OCI-LY7 (cell line): ENCODE measurements around the gene ACSS1.

Source experiments
- CTCF ChIP-seq: fragments of 200-600 bp; sonication (generic); conservative IDR thresholded peaks from 2 replicates; pipeline ENCODE4 v1.5.1; 2014; ENCODE audit warnings: mild to moderate bottlenecking, antibody characterized with exemption, low read length, moderate library complexity, mixed read lengths
- EZH2phosphoT487 ChIP-seq: fragments of 200-600 bp; sonication (generic); IDR thresholded peaks from 2 replicates; pipeline ENCODE4 v1.6.1; 2018; ENCODE audit warnings: low read depth, borderline replicate concordance, mild to moderate bottlenecking, mixed run types, antibody characterized with exemption, low read length, moderate library complexity, mixed read lengths

DNA sequence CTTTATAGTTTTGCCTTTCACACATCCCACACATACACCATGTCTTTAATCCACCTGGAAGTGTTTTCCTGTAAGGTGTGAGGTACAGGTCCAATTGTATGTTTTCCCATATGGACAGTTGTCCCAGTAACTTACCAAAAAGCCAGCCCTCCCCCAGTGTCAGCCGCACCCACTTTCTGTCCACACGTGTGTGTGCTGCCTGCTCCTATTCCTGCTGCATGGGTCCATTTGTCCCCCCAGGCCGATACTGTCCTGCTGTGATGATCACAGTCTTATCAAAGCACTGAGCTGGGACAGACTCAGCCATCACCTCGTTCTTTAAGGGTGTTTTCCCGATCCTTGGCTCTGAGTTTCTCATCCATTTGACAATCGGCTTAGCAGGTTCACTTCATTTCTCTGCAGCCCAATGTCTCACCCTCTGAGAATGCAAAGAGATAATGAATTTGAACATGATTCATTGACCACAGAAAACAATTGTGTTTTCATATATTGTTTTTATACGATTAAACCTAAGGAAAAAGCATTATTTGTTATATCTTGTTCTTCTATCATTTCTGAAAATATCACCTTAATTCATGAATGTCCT lies 14.4 kb upstream of the ACSS1 start:
- TF ChIP-seq CTCF: no peak
- no peak for TF ChIP-seq EZH2phosphoT487
